ES-I3 (cell line): ENCODE results near the gene BOC.

Experiments
- H3K36me3 ChIP-seq: 2 replicates; pipeline ENCODE4 v1.6.1; 2013; ENCODE audit warnings: mild to moderate bottlenecking, low read length, control low read depth, moderate library complexity; ENCODE audit not compliant: insufficient read depth
- H3K4me1 ChIP-seq: 2 replicates; pipeline ENCODE4 v1.6.1; 2013; ENCODE audit warnings: mild to moderate bottlenecking, control low read depth, low read length; ENCODE audit not compliant: insufficient read depth
- H3K9ac ChIP-seq: 2 replicates; pipeline ENCODE4 v1.6.1; 2013; ENCODE audit warnings: low read depth, mild to moderate bottlenecking, low read length, moderate library complexity
- H3K9me3 ChIP-seq: 2 replicates; pipeline ENCODE4 v1.6.1; 2013; ENCODE audit warnings: mild to moderate bottlenecking, low read length, moderate library complexity; ENCODE audit not compliant: control insufficient read depth, insufficient read depth

Gene BOC

DNA sequence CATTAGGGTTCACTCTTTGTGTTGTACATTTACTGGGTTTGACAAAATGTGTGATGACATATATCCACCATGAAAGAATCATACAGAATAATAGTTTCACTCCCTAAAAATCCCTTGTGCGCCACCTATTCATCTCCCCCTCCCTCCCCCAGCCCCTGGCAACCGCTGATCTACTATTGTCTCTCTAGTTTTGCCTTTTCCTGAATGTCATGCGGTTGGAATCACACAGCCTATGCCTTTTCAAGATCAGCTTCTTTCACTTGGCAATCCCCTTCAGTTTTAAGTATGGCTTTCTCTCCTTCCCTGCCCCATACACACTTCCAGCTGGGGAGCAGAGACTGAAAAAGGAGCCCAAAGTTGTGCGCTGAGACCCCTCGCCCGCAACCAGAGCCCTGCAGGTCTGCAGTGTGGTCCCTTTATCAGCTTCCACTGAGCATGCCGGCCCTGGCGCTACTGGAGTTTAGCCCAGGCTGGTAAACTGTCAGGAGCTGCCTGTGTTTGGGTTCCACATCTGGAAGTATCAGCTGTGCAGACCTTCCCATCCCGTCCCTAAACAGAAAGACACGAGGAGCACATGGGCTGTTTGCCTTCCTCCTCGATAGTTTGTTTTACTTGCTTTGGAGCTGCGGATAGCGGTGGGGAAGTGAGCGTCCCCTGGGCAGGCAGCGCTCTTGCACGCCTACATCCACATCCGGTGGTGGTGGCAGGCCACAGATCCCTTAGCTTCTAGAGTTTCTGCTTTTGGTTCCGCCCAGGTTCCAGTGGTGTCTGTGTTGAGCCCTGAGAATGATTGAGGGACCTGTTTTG lies 12.3 kb downstream of the BOC start:
- H3K4me1 ChIP-seq: peaks cover 7% of the 10 kb centered on the region; the same call in 1 of the 2 replicates
- H3K9ac ChIP-seq: no peak overlapping the region

DNA sequence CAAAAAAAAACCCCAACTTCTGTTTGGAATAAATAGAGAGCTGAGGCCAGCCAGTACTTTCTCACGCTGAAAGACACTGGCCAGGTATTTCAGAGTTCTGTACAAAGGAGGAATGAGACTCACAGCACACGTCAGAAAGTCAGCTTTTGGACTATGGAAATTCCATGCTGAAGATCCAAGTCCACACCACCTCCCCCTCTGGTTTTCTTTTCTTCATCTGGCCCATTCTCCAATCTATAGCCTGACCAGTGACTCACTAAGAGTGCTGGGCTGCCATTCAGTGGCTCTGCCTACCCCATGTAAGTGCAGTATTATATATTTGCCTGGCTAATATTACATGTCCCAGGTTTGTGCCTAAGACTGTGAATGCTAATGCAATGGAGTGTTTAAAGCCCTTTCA lies 13.9 kb downstream of the BOC start:
- peaks cover 16% of the 10 kb centered on the region for H3K4me1 ChIP-seq
- no peaks in the 10 kb centered on the region for H3K36me3 ChIP-seq
- no peak overlapping the region for H3K9ac ChIP-seq
- H3K9me3 ChIP-seq: no peaks in the 10 kb centered on the region

More for the DNA sequence above, 12.3 kb downstream of the BOC start:
- no peaks in the 10 kb centered on the region for H3K36me3 ChIP-seq
- H3K9me3 ChIP-seq: no peaks in the 10 kb centered on the region

DNA sequence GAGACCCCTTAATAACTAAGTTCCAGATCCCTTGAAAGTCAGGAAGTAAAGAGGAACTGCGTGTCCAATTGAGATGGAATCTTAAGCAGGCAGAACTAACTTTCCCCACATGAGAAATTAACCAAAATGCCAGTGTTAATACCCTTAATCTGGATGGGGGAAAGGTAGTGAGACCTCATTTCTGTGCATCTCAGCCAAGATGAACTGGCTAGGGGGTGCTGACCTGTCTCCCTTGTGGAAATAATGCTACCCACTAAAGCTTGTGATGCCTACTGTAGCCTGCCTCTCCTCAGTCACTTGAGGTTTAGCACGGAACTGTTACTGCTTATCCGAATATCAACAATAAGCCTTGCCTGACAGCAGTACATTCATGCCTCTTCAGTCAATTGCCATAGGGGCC lies 15.1 kb downstream of the BOC start:
- no peak overlapping the region for H3K9ac ChIP-seq
- no peaks in the 10 kb centered on the region for H3K36me3 ChIP-seq
- H3K4me1 ChIP-seq: peaks cover 19% of the 10 kb centered on the region
- no peaks in the 10 kb centered on the region for H3K9me3 ChIP-seq

DNA sequence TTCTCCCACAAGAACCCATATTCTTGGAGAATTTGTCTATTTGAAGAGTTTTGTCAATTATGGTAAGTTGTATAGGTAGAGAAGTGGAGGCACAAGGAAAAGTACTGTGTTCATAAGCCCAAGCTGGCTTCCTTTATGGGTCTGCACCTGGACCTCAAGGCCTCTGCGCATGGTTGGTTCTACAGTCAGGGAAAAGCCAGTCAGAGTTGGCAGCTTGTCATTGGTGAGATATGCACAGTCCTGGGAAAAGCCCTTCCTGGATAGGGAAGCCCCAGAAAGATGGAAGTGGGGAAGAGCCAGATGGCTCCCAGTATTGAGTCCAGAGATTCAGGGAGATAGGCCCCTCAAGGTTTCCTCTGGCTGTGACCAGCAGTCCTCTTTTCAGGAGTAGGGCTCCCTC lies 15.8 kb downstream of the BOC start:
- H3K4me1 ChIP-seq: peaks cover 21% of the 10 kb centered on the region
- no peak overlapping the region for H3K9ac ChIP-seq
- no peaks in the 10 kb centered on the region for H3K36me3 ChIP-seq
- no peaks in the 10 kb centered on the region for H3K9me3 ChIP-seq

DNA sequence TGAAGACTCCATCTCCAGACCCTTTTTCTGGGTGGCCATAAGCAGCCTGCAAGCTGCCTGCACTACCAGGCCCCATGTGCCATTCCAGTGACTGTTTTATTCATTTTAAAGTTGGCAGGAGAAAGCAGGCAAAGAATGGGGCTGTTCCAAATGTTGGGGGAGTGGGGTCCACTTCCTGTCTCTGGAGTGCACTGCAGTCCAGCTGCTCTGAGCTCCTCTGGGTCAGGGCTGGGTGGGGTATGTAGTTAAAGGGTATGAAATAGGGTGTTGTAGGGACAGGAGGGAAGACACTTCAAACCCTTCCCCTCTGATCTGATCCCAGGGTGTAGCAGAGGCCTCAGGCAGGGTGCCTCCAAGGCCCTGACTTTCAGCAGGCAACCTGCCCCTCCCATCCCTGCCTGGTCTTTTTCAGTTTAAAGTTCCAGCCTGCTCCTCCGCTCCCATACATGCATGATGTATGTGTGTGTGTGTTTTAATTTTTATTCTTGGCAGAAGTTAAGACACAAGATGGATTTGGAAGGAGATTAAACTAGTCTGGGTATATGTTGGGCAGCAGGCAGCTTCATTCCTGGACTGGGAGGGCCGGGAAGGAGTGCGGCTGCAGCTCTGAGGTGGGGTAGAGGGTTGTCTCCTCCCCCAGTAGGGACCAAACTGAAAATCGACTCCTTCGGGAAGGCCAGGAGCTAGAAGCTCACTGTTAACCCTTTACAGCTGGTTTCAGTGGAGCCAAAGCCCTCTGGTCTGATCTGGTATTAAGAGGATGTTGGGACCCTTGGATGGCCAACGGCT lies 17.3 kb downstream of the BOC start:
- peaks cover 15% of the 10 kb centered on the region for H3K4me1 ChIP-seq

DNA sequence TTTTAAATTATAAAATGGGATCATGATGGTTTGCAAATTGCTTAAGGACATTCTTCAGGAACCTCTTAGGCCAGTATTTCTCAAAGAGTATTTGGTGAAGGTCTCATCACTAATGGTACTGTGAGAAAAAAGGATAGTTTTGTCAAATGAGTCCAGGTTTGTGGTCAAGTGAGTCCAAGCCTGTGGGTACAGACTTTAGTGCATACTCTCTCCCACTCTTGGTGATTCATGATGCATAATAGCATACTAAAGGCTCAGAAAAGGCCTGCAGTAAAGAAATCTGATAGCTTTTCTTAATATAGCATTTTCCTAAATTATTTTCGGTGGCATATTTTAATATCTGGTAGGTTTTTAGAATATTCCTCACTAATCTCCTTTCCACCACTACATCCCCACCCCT lies 20.0 kb downstream of the BOC start:
- Histone ChIP-seq H3K9ac (no peak overlapping the region), H3K9me3 (no peaks in the 10 kb centered on the region), H3K36me3 (no peaks in the 10 kb centered on the region), H3K4me1 (peaks cover 32% of the 10 kb centered on the region)

More for the DNA sequence above, 17.3 kb downstream of the BOC start:
- Histone ChIP-seq H3K9ac (no peak overlapping the region), H3K9me3 (no peaks in the 10 kb centered on the region), H3K36me3 (no peaks in the 10 kb centered on the region)

DNA sequence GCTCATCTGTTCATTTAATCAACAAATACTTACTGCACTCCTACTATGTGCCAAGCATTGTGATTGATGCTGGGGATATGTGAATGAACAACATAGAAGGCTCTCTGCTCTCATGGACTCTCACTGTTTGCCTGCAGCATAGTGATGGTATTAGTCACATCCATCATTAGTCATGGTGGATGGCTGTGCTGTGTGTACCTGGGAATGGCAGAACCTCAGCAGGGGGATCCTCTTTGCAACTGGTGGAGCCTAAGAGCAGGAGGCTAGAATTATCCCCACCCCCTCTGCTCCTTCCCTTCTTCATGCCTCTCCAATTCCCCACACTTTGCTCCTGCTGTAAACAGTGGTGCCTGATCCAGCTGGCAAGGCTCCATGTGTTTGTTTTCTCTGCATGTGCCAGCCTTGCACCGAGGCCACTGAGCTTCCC lies 20.5 kb downstream of the BOC start:
- H3K9ac ChIP-seq: no peak overlapping the region
- peaks cover 32% of the 10 kb centered on the region for H3K4me1 ChIP-seq
- H3K36me3 ChIP-seq: no peaks in the 10 kb centered on the region
- no peaks in the 10 kb centered on the region for H3K9me3 ChIP-seq

DNA sequence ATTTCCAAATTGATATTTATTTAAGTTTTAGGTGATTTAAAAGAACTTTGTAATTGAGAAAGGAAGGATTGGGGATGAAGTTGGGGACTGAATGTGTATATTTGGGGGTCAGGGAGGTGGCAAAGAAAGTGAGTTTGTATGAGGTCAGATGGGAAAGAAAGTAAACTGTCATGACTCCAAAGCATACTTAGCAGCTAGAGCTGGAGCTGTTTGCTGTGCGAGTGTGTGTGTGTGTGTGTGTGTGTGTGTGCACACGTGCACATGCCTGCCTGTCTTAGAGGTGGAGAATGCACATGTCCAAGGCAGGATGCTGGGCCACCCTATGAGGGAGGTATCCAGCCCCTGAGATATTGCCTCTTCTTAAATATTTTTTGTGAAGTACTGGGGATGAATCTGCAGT lies 21.0 kb downstream of the BOC start:
- Histone ChIP-seq H3K9ac (no peak overlapping the region), H3K36me3 (no peaks in the 10 kb centered on the region), H3K4me1 (peaks cover 32% of the 10 kb centered on the region)

DNA sequence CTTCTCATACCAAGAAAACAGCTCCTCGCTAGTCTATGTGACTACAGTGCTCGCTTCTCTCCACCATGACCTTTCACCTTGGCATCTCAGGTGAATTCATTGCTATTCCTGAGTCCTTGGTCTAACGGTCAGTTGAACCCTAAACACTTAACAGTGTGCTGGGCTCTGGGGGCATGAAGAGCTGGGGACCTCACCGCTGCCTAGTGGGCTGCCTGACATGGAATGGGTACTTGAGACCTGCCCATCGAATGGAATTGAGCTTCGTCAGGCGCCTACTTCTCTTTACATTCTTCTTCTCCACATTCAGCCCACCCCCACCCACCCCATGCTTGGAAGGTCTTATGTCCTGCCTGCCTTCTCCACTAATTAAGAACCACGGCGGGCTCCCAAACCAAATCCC lies 22.1 kb downstream of the BOC start:
- Histone ChIP-seq H3K9me3 (no peaks in the 10 kb centered on the region), H3K4me1 (peaks cover 32% of the 10 kb centered on the region), H3K9ac (no peak overlapping the region), H3K36me3 (no peaks in the 10 kb centered on the region)

More for the DNA sequence above, 21.0 kb downstream of the BOC start:
- H3K9me3 ChIP-seq: no peaks in the 10 kb centered on the region

DNA sequence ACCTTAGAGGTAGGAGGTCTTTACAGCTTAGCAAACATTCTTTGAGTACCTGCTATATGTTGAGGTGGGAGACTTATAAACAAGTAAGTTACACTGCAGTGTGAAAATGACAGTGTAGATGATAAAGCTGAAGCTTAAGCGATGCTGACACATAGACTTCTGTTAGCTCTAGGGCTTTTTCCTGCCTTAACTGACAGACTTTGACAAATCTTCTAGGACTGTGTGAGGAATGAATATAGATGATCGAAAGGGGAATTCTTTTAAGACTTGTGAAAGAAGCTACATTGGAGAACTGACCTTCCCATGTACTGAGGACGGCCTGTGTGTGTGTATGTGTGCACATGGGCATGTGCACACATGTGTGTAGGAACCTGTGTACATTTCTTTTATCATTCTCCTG lies 22.7 kb downstream of the BOC start:
- Histone ChIP-seq H3K9me3 (no peaks in the 10 kb centered on the region), H3K4me1 (peaks cover 28% of the 10 kb centered on the region), H3K36me3 (no peaks in the 10 kb centered on the region), H3K9ac (no peak overlapping the region)

DNA sequence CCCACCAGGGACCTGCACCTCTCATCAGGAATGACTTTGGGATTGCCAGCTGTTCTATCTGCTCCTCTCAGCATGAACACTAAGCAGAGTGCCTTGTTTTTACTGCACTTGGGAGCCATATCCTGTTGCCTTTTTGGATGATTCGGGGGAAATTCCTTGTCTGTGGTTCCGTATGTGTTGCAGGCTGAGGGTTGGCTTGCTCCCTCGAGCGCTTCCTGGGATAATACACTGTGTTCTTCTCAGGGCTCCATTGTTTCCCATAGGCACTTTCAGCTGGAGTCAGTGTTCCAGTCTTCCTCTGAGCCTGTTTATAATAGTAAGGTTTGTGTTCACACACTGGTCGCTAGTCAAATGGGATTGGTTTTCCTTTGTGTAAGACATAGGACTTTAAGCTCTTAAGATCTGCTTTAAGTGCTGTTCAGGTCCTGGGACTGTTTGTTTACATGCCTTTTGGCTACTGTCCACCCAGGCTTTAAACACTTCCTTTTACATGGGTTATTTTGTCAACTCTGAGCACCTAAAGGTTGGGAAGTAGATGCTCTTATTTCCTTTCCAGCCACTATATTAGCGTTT lies 23.4 kb downstream of the BOC start:
- Histone ChIP-seq H3K36me3 (no peaks in the 10 kb centered on the region), H3K4me1 (peaks cover 22% of the 10 kb centered on the region), H3K9me3 (no peaks in the 10 kb centered on the region), H3K9ac (no peak overlapping the region)

DNA sequence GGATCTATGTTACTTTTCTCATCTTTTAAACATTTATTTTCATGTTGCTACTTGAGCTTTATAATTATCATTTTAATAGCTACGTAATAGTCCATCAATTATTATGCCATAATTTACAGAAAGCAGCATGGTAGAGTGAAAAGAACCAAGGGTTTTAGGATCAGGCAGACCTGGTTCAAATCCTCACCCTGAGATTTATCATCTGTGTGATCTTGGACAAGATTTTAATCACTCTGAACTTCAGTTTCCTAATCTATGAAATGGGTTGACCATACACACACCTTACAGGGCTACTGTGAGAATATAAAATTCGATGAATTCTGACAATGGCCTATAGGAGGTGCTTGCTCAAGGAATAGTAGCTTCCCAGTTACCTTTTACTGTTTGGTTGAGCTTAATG lies 27.1 kb downstream of the BOC start:
- no peak overlapping the region for H3K9ac ChIP-seq
- no peaks in the 10 kb centered on the region for H3K9me3 ChIP-seq
- H3K4me1 ChIP-seq: peaks cover 47% of the 10 kb centered on the region
- no peaks in the 10 kb centered on the region for H3K36me3 ChIP-seq

DNA sequence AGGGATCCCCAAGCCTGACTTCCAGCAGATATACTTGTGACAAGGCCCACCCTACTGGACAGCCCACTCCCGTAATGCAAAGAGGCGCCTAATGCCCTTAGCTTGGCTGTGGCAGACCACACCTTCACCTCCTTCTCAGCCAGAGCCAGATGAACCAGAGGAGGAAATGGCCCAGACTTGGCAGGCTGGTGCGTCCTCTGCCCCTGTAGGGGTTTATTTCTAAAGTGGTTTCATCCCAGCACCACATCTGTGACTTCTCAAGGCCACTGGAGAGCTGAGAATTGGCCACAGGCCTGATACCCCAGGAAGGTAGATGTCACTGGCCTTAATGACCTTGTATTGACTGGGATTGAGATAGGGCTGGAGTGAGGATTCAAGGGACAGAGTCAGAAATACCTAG lies 29.5 kb downstream of the BOC start:
- Histone ChIP-seq H3K4me1 (peaks cover 34% of the 10 kb centered on the region), H3K9ac (no peak overlapping the region), H3K9me3 (no peaks in the 10 kb centered on the region), H3K36me3 (no peaks in the 10 kb centered on the region)

DNA sequence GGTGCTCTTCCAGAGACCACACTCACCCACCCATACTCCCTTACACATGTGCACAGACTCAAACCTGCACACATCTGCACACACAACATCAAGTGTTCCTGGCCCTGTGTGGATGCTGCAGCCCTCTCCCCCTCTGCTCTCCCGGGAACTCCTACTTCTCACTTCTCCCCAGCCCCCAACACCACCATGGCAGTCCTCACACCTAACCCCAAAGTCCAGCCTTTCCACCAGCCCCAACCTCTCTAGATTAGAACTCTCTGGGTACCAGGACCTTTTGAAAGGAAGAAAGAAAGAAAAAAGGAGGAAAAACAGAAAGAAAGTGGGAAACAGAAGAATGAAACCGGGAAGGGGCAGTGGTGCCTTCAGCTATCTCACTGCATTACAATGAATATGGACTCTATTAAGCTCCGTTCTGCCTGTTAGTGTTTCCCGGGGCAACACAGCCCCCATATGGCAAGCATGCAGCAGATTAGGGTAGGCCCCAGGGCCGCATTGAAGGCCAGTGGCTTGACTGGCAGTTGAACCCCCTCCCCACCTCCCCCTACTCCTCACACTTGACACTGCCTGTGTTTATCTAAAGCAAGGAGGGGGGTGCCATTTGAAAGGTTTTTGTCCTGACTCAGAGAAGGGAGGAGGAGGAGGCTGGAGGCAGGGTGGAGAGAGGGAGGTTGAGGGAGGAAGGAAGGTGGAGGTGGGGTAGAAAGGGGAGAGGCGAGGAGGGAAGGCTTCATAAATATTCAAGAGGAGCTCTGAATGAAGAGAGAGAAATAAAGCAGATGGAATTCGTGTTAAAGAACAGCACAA lies 30.1 kb downstream of the BOC start:
- peak overlapping the region; percentile 31 for H3K9ac ChIP-seq

More for the DNA sequence above, 30.1 kb downstream of the BOC start:
- Histone ChIP-seq H3K4me1 (peaks cover 34% of the 10 kb centered on the region), H3K9me3 (no peaks in the 10 kb centered on the region), H3K36me3 (no peaks in the 10 kb centered on the region)
